GM12878 (cell line): ENCODE measurements around the gene PARN. TPM values are rescaled to one million over a fixed set of nuclear protein-coding genes. Genes with fewer than 3 reads are reported as not detected.

Experiments used
- CEBPZ ChIP-seq: fragments of 150-350 bp; IDR thresholded peaks from 2 replicates; pipeline ENCODE4 v1.6.1; 2016; ENCODE audit warnings: low read depth, low read length
- CHD4 ChIP-seq: fragments of 200-600 bp; sonication (generic); IDR thresholded peaks from 2 replicates; pipeline ENCODE4 v1.6.1; 2016; ENCODE audit warnings: mild to moderate bottlenecking
- GATAD2B ChIP-seq: fragments of 450-650 bp; conservative IDR thresholded peaks from 2 replicates; pipeline ENCODE4 v1.6.1; 2017; ENCODE audit warnings: low read depth, mild to moderate bottlenecking, moderate library complexity
- HDGF ChIP-seq: fragments of 450-650 bp; IDR thresholded peaks from 2 replicates; pipeline ENCODE4 v1.6.1; 2016; ENCODE audit warnings: antibody characterized with exemption
- IKZF1 ChIP-seq: fragments of 450-650 bp; conservative IDR thresholded peaks from 2 replicates; pipeline ENCODE4 v1.6.1; 2017; ENCODE audit warnings: antibody characterized with exemption, mild to moderate bottlenecking
- IRF4 ChIP-seq: IDR thresholded peaks from 2 replicates; pipeline ENCODE4 v1.6.1; 2011; ENCODE audit warnings: low read depth, low read length
- JUND ChIP-seq: IDR thresholded peaks from 2 replicates; pipeline ENCODE4 v1.6.1; 2012; ENCODE audit warnings: low read depth, mild to moderate bottlenecking, low read length, improper control_type of control experiment, moderate library complexity
- MEF2B ChIP-seq: fragments of 450-650 bp; IDR thresholded peaks from 2 replicates; pipeline ENCODE4 v1.6.1; 2018; ENCODE audit warnings: mild to moderate bottlenecking, moderate library complexity; ENCODE audit not compliant: partially characterized antibody, poor library complexity, severe bottlenecking
- MYC ChIP-seq: IDR thresholded peaks from 2 replicates; pipeline ENCODE4 v1.6.1; 2011; ENCODE audit warnings: mild to moderate bottlenecking, low read length, moderate library complexity, inconsistent platforms; ENCODE audit not compliant: insufficient read depth, insufficient replicate concordance, insufficient read length, severe bottlenecking
- NFYB ChIP-seq: IDR thresholded peaks from 2 replicates; pipeline ENCODE4 v1.6.1; 2011; ENCODE audit warnings: low read depth, mild to moderate bottlenecking, low read length, improper control_type of control experiment, moderate library complexity; ENCODE audit not compliant: insufficient read depth
- NR2C2 ChIP-seq: IDR thresholded peaks from 2 replicates; pipeline ENCODE4 v1.6.1; 2011; ENCODE audit warnings: borderline replicate concordance, low read depth; ENCODE audit not compliant: control insufficient read depth, insufficient read length
- PKNOX1 ChIP-seq: fragments of 450-650 bp; IDR thresholded peaks from 2 replicates; pipeline ENCODE4 v1.6.1; 2016; ENCODE audit warnings: mild to moderate bottlenecking
- RAD21 ChIP-seq: IDR thresholded peaks from 2 replicates; pipeline ENCODE4 v1.6.1; 2011; ENCODE audit warnings: mild to moderate bottlenecking, low read depth, low read length, moderate library complexity; ENCODE audit not compliant: insufficient read depth
- SMAD5 ChIP-seq: IDR thresholded peaks from 2 replicates; pipeline ENCODE4 v1.6.1; 2016; ENCODE audit warnings: antibody characterized with exemption, low read depth
- SREBF2 ChIP-seq: IDR thresholded peaks from 2 replicates; pipeline ENCODE4 v1.6.1; 2012; ENCODE audit warnings: mild to moderate bottlenecking, low read length
- STAT1 ChIP-seq: fragments of 450-650 bp; conservative IDR thresholded peaks from 2 replicates; pipeline ENCODE4 v1.6.1; 2014; ENCODE audit warnings: antibody characterized with exemption, mild to moderate bottlenecking
- SUZ12 ChIP-seq: fragments of 200-600 bp; sonication (generic); IDR thresholded peaks from one replicate; pipeline ENCODE4 v1.6.1; 2018; ENCODE audit warnings: antibody characterized with exemption, mild to moderate bottlenecking; ENCODE audit not compliant: unreplicated experiment
- polyA plus RNA-seq, 11 experiments: library from polyadenylated mRNA; depleted of rRNA in 4 of 11; unstranded in 6 of 11; stranded (reverse) in 5 of 11; fragments of >200 nt; fragmentation: Nextera tagmentation in 4 of 11; fragmentation: Illumina TruSeq in 1 of 11; extraction: Ambion mirVana in 4 of 11; extraction: Trizol in 1 of 11; gene quantifications; 1 replicate in 1 of 11; 2 replicates in 10 of 11; pipeline versions ENCODE4 v1.2.1 to v1.2.3, GENCODE V29; 2011 to 2016; ENCODE audit warnings: inconsistent platforms in 2 of 11, missing spikeins in 2 of 11, low read depth in 1 of 11
- total RNA-seq, 4 experiments: library from RNA; depleted of rRNA in 3 of 4; stranded (reverse); fragments of >200 nt in 3 of 4; fragmentation: Illumina TruSeq in 1 of 4; extraction: Trizol in 1 of 4; gene quantifications; 2 replicates each; pipeline versions ENCODE4 v1.2.1 to v1.2.3, GENCODE V29; 2013 to 2021
- TF ChIP-seq, protein P1 (sequence below): IDR thresholded peaks from 2 replicates; pipeline ENCODE4 v1.6.1; 2011; ENCODE audit warnings: mild to moderate bottlenecking, low read depth, low read length, moderate library complexity; ENCODE audit not compliant: insufficient replicate concordance
- TF ChIP-seq, protein P2 (sequence below): fragments of 450-650 bp; IDR thresholded peaks from 2 replicates; pipeline ENCODE4 v1.6.1; 2018; ENCODE audit warnings: borderline replicate concordance, mild to moderate bottlenecking; ENCODE audit not compliant: partially characterized antibody
- TF ChIP-seq, protein P3 (sequence below): IDR thresholded peaks from 2 replicates; pipeline ENCODE4 v1.6.1; 2011; ENCODE audit warnings: borderline replicate concordance, low read depth, mild to moderate bottlenecking, moderate library complexity, low read length; ENCODE audit not compliant: insufficient read depth, poor library complexity, severe bottlenecking

Gene PARN
- total and polyA plus RNA-seq, 10 of the 15 experiments (the other 5 are each of a cell fraction or from before 2014, with no cell fraction given): 15.6 to 77.3 (median 47.7) TPM

DNA sequence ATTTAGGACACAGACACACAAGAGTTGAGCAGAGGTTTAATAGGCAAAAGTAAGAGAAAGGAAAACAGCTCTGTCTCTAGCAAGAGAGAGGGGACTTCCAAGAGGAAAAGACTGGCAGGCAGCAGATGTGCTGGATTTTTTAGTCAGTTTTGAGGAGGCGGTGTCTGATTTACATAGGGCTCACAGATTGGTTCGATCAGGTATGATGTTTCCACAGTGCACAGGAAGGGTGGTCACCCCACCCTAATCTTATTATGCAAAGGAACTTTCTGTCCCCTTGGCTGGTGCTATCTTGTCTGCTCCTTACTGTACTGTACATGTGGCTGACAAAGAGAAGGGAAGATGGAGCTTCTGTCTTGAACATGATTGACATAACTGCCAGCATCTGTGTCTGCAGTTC lies 28.0 kb upstream of the PARN start (continued):
- TF ChIP-seq SMAD5: no peak
- TF ChIP-seq HDGF: no peak
- TF ChIP-seq, protein P1, sequence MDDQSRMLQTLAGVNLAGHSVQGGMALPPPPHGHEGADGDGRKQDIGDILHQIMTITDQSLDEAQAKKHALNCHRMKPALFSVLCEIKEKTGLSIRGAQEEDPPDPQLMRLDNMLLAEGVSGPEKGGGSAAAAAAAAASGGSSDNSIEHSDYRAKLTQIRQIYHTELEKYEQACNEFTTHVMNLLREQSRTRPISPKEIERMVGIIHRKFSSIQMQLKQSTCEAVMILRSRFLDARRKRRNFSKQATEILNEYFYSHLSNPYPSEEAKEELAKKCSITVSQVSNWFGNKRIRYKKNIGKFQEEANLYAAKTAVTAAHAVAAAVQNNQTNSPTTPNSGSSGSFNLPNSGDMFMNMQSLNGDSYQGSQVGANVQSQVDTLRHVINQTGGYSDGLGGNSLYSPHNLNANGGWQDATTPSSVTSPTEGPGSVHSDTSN: no peak
- TF ChIP-seq NR2C2: no peak
- TF ChIP-seq SUZ12: no peak
- TF ChIP-seq MEF2B: no peak
- no peak for TF ChIP-seq CHD4
- TF ChIP-seq MYC: no peak
- TF ChIP-seq PKNOX1: peak; percentile 86
- no peak for TF ChIP-seq STAT1
- 0 out of 2 replicates have a peak, but pooled peaks have one; percentile 21 for TF ChIP-seq IKZF1
- TF ChIP-seq SREBF2: no peak
- no peak for TF ChIP-seq IRF4
- TF ChIP-seq, protein P2, sequence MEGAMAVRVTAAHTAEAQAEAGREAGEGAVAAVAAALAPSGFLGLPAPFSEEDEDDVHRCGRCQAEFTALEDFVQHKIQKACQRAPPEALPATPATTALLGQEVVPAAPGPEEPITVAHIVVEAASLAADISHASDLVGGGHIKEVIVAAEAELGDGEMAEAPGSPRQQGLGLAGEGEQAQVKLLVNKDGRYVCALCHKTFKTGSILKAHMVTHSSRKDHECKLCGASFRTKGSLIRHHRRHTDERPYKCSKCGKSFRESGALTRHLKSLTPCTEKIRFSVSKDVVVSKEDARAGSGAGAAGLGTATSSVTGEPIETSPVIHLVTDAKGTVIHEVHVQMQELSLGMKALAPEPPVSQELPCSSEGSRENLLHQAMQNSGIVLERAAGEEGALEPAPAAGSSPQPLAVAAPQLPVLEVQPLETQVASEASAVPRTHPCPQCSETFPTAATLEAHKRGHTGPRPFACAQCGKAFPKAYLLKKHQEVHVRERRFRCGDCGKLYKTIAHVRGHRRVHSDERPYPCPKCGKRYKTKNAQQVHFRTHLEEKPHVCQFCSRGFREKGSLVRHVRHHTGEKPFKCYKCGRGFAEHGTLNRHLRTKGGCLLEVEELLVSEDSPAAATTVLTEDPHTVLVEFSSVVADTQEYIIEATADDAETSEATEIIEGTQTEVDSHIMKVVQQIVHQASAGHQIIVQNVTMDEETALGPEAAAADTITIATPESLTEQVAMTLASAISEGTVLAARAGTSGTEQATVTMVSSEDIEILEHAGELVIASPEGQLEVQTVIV: no peak
- no peak for TF ChIP-seq NFYB
- TF ChIP-seq RAD21: no peak
- no peak for TF ChIP-seq CEBPZ
- no peak for TF ChIP-seq JUND
- no peak for TF ChIP-seq GATAD2B
- TF ChIP-seq, protein P3, sequence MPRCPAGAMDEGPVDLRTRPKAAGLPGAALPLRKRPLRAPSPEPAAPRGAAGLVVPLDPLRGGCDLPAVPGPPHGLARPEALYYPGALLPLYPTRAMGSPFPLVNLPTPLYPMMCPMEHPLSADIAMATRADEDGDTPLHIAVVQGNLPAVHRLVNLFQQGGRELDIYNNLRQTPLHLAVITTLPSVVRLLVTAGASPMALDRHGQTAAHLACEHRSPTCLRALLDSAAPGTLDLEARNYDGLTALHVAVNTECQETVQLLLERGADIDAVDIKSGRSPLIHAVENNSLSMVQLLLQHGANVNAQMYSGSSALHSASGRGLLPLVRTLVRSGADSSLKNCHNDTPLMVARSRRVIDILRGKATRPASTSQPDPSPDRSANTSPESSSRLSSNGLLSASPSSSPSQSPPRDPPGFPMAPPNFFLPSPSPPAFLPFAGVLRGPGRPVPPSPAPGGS: no peak
